KMS-11 (cell line): ENCODE measurements around the gene ZNF586.
"Not testable (repeated sequence)": the region's sequence is repeated elsewhere in the genome, so short reads cannot be mapped to it uniquely, and the experiment has no call there.

Experiments used
- H2AFZ ChIP-seq: fragments of 200-600 bp; sonication (generic); 2 replicates; pipeline ENCODE4 v1.6.1; 2016; ENCODE audit warnings: antibody characterized with exemption, mixed run types, low read depth
- H3K27ac ChIP-seq: fragments of 200-600 bp; sonication (generic); 2 replicates; pipeline ENCODE4 v1.6.1; 2016; ENCODE audit warnings: mild to moderate bottlenecking, mixed run types
- H3K27me3 ChIP-seq: fragments of 200-600 bp; sonication (generic); 2 replicates; pipeline ENCODE4 v1.6.1; 2017; ENCODE audit warnings: mild to moderate bottlenecking, low read depth, mixed run types, moderate library complexity; ENCODE audit not compliant: insufficient read depth
- H3K36me3 ChIP-seq: fragments of 200-600 bp; sonication (generic); 2 replicates; pipeline ENCODE4 v1.6.1; 2017; ENCODE audit warnings: mild to moderate bottlenecking, mixed run types; ENCODE audit not compliant: insufficient read depth
- H3K4me1 ChIP-seq: fragments of 200-600 bp; sonication (generic); 2 replicates; pipeline ENCODE4 v1.6.1; 2016; ENCODE audit warnings: mild to moderate bottlenecking, low read depth, mixed run types; ENCODE audit not compliant: poor library complexity, severe bottlenecking
- H3K4me2 ChIP-seq: fragments of 200-600 bp; sonication (generic); 2 replicates; pipeline ENCODE4 v1.7.0; 2016; ENCODE audit warnings: mild to moderate bottlenecking, mixed run types
- H3K4me3 ChIP-seq: fragments of 200-600 bp; sonication (generic); IDR thresholded peaks from 2 replicates; pipeline ENCODE4 v1.6.1; 2017; ENCODE audit warnings: low read depth, low read length, mixed read lengths; ENCODE audit not compliant: insufficient read depth
- H3K79me2 ChIP-seq: fragments of 200-600 bp; sonication (generic); 2 replicates; pipeline ENCODE4 v1.6.1; 2016; ENCODE audit warnings: low read depth, mixed run types; ENCODE audit not compliant: insufficient read depth
- H3K9ac ChIP-seq: fragments of 200-600 bp; sonication (generic); 2 replicates; pipeline ENCODE4 v1.6.1; 2016; ENCODE audit warnings: mild to moderate bottlenecking, mixed run types
- H4K20me1 ChIP-seq: fragments of 200-600 bp; sonication (generic); 2 replicates; pipeline ENCODE4 v1.6.1; 2016; ENCODE audit warnings: mild to moderate bottlenecking, mixed run types; ENCODE audit not compliant: insufficient read depth
- CTCF ChIP-seq: fragments of 200-600 bp; sonication (generic); conservative IDR thresholded peaks from 2 replicates; pipeline ENCODE4 v1.6.1; 2017; ENCODE audit warnings: low read depth, mild to moderate bottlenecking, antibody characterized with exemption, low read length, moderate library complexity, mixed read lengths

ZNF586 gene

GRCh38 chr19:57812226-57812625, 42.8 kb downstream of the ZNF586 start:
- H3K79me2 ChIP-seq = peaks cover 13% of the 10 kb centered on the region; the same call in 1 of the 2 replicates
- H3K4me2 ChIP-seq = no peak overlapping the region
- TF ChIP-seq CTCF = no peak
- H3K9ac ChIP-seq = no peak overlapping the region
- H3K4me1 ChIP-seq = peaks cover 23% of the 10 kb centered on the region
- H3K4me3 ChIP-seq = no peak overlapping the region
- no peaks in the 10 kb centered on the region for H4K20me1 ChIP-seq
- no peak overlapping the region for H2AFZ ChIP-seq
- H3K36me3 ChIP-seq = no peaks in the 10 kb centered on the region; the same call in 1 of the 2 replicates
- no peak overlapping the region for H3K27ac ChIP-seq
- no peaks in the 10 kb centered on the region for H3K27me3 ChIP-seq

GRCh38 chr19:57812975-57813820, 43.7 kb downstream of the ZNF586 start:
- H3K27ac ChIP-seq, H3K36me3 ChIP-seq, H3K9ac ChIP-seq, H3K27me3 ChIP-seq, H4K20me1 ChIP-seq, H2AFZ ChIP-seq, H3K4me3 ChIP-seq: not testable (repeated sequence)
- Histone ChIP-seq H3K4me2 (peak overlapping the region; percentile 85), H3K79me2 (peaks cover 13% of the 10 kb centered on the region; the same call in 1 of the 2 replicates), H3K4me1 (peaks cover 23% of the 10 kb centered on the region)

- no peak overlapping the region for H3K4me3 ChIP-seq
- H3K27me3 ChIP-seq = no peaks in the 10 kb centered on the region
- H3K4me1 ChIP-seq = peaks cover 23% of the 10 kb centered on the region
- TF ChIP-seq CTCF = no peak
- peak overlapping the region; percentile 68 for H3K9ac ChIP-seq
- H3K27ac ChIP-seq = peak overlapping the region; percentile 23
- no peaks in the 10 kb centered on the region for H4K20me1 ChIP-seq
- H3K79me2 ChIP-seq = peaks cover 13% of the 10 kb centered on the region; the same call in 1 of the 2 replicates
- H3K36me3 ChIP-seq = no peaks in the 10 kb centered on the region; the same call in 1 of the 2 replicates
- peak overlapping the region; percentile 85 for H3K4me2 ChIP-seq
- peak overlapping the region; percentile 88 for H2AFZ ChIP-seq
Measured at GRCh38 chr19:57813919-57814504, 44.5 kb downstream of the ZNF586 start.

GRCh38 chr19:57814505-57815246, 45.2 kb downstream of the ZNF586 start, which contains the start of gene ZNF552:
Gene ZNF552 (minus strand): TSS chr19:57814913. CDS start chr19:57814743, 170 bp downstream.
- H3K9ac ChIP-seq = peak within 1 kb of the TSS; percentile 68
- H4K20me1 ChIP-seq = no peaks in the 10 kb centered on the region
- peak within 1 kb of the TSS; percentile 93 for H3K4me2 ChIP-seq
- H2AFZ ChIP-seq = peak within 1 kb of the TSS; percentile 88
- H3K4me1 ChIP-seq = peaks cover 23% of the 10 kb centered on the region
- H3K4me3 ChIP-seq = no peak within 1 kb of the TSS
- H3K27ac ChIP-seq = peak within 1 kb of the TSS; percentile 23
- no peak for TF ChIP-seq CTCF
- peaks cover 16% of the 10 kb centered on the region for H3K79me2 ChIP-seq
- no peaks in the 10 kb centered on the region; the same call in 1 of the 2 replicates for H3K36me3 ChIP-seq
- H3K27me3 ChIP-seq = no peaks in the 10 kb centered on the region
